Lung (tissue), 12 donors: ENCODE results near the gene RAB11A. TPM values are rescaled to one million over a fixed set of nuclear protein-coding genes. Genes with fewer than 3 reads are reported as not detected.

Experiments used
- ATAC-seq: fragments of 200-7000 bp; cut with Tn5 transposase; one replicate; pipeline ENCODE4 v1.9.1; 2020; ENCODE audit warnings: moderate number of reproducible peaks; ENCODE audit not compliant: insufficient read depth, low FRiP score
- DNase-seq, 3 donors: peaks; one replicate each; pipeline ENCODE4 v3.0.0-alpha.2; 2013 to 2017
- H3K27ac ChIP-seq, 2 donors: one replicate each; pipeline ENCODE4 v1.5.1; 2013; ENCODE audit warnings: mild to moderate bottlenecking in 2 of 2, moderate library complexity in 2 of 2, control low read depth in 1 of 2, inconsistent platforms in 1 of 2, low read depth in 1 of 2, low read length in 1 of 2
- H3K27me3 ChIP-seq, 3 donors: one replicate each; pipeline ENCODE4 v1.5.1; 2013; ENCODE audit warnings: low read length in 2 of 3; ENCODE audit not compliant: control insufficient read depth in 3 of 3, insufficient read depth in 3 of 3
- H3K36me3 ChIP-seq, 4 donors: one replicate each; pipeline ENCODE4 v1.5.1; 2013; ENCODE audit warnings: low read length in 4 of 4, mild to moderate bottlenecking in 1 of 4, moderate library complexity in 1 of 4; ENCODE audit not compliant: control insufficient read depth in 4 of 4, insufficient read depth in 4 of 4
- H3K4me1 ChIP-seq, 5 donors: one replicate each; pipeline ENCODE4 v1.5.1; 2013; ENCODE audit warnings: low read length in 5 of 5, mild to moderate bottlenecking in 2 of 5, moderate library complexity in 1 of 5; ENCODE audit not compliant: control insufficient read depth in 5 of 5, insufficient read depth in 5 of 5
- H3K4me3 ChIP-seq: one replicate; pipeline ENCODE4 v1.5.1; 2013; ENCODE audit warnings: mild to moderate bottlenecking, control low read depth, moderate library complexity
- H3K9ac ChIP-seq, 2 donors: one replicate each; pipeline ENCODE4 v1.5.1; 2013; ENCODE audit warnings: low read length in 2 of 2, control low read depth in 1 of 2; ENCODE audit not compliant: insufficient read depth in 1 of 2
- H3K9me3 ChIP-seq, 4 donors: one replicate each; pipeline ENCODE4 v1.5.1; 2013; ENCODE audit warnings: low read length in 3 of 4, mild to moderate bottlenecking in 1 of 4, moderate library complexity in 1 of 4; ENCODE audit not compliant: control insufficient read depth in 4 of 4, insufficient read depth in 3 of 4
- WGBS, 2 donors: extraction: QIAGEN DNeasy Blood & Tissue Kit; methylation state at CpG; one replicate each; pipeline ENCODE4 v1.1.7; 2013; 5-methylcytosine and 5-hydroxymethylcytosine counted together
- polyA plus RNA-seq, 2 donors: library from polyadenylated mRNA; stranded (reverse); fragments of 200-250 nt; gene quantifications; one replicate each; pipeline ENCODE4 v1.2.1, GENCODE V29; 2013
- total RNA-seq, 2 donors: library from RNA; depleted of rRNA in 1 of 2; stranded (reverse); fragments of >200 nt in 1 of 2; gene quantifications; one replicate each; pipeline ENCODE4 v1.2.1, GENCODE V29; 2014 to 2021
- TF ChIP-seq, protein P1 (sequence below): IDR thresholded peaks from 2 replicates; pipeline ENCODE4 v1.5.1; 2012; ENCODE audit warnings: mild to moderate bottlenecking; ENCODE audit errors: control extremely low read depth, extremely low read depth
- donor health status: control.
- donor health status: control.
- donor health status: Bipolar disorder and iron deficiency.
- donor health status: healthy.
- donor health status: DM: yes; HTN: yes; CAD: no.

The RAB11A gene
- total and polyA plus RNA-seq, 4 donors, result 120 to 313 (median 232) TPM

DNA sequence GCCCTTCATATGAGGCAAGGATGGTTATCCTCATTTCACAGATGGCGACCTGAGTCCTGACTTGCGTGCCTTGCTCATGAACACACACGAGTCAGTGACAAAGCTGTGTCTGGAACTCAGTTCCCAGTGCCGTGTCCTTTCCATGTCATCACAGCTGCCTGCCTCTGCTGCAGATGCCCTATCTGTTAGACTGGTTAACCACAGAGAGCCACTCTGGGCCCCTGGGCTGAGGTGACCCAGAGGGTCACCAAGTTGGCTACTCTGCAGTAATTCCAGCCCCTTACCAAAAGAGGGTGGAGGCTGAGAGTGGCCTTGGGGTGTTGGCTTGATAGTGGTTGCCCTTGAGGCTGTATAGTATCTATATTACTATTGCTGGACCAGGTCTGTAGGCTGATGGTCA lies 41.0 kb downstream of the RAB11A start:
- DNase-seq, result no peak
- ATAC-seq, result no peak
- H3K9ac ChIP-seq, result no peak overlapping the region
- WGBS, 2 donors, result 96 to 100% methylated on average over 4 of the region's 4 CpGs
- H3K27me3 ChIP-seq, result no peaks in the 10 kb centered on the region
- TF ChIP-seq, protein P1, sequence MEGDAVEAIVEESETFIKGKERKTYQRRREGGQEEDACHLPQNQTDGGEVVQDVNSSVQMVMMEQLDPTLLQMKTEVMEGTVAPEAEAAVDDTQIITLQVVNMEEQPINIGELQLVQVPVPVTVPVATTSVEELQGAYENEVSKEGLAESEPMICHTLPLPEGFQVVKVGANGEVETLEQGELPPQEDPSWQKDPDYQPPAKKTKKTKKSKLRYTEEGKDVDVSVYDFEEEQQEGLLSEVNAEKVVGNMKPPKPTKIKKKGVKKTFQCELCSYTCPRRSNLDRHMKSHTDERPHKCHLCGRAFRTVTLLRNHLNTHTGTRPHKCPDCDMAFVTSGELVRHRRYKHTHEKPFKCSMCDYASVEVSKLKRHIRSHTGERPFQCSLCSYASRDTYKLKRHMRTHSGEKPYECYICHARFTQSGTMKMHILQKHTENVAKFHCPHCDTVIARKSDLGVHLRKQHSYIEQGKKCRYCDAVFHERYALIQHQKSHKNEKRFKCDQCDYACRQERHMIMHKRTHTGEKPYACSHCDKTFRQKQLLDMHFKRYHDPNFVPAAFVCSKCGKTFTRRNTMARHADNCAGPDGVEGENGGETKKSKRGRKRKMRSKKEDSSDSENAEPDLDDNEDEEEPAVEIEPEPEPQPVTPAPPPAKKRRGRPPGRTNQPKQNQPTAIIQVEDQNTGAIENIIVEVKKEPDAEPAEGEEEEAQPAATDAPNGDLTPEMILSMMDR, result no peak
- H3K36me3 ChIP-seq, result peaks cover 2 to 27% (median 4%) of the 10 kb centered on the region in 4 donors
- no peak overlapping the region for H3K4me3 ChIP-seq
- H3K27ac ChIP-seq, result no peak overlapping the region
- H3K9me3 ChIP-seq, result peaks cover 0 to 1% (median 0%) of the 10 kb centered on the region in 4 donors
- H3K4me1 ChIP-seq, result no peaks in the 10 kb centered on the region

DNA sequence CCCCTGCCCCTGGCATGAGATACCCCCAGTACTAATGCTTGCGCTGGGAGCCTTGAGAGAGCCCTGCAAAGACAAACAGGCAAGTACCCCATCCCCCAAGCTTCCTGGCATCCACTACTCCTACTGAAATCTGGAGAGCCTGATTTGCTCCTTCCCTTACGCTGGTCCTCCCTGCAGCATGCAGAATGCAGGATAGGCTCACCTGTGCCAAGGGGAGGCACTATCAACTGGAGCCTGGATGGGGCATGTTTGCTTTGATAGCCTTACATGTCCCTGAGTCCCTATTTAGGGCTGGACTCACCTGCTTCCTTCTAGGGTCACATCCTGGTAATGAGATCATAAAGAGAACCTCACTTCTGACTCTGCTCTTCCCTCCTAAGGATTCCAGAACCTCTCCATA lies 42.9 kb downstream of the RAB11A start:
- peaks cover 0 to 9% (median 0%) of the 10 kb centered on the region in 5 donors for H3K4me1 ChIP-seq
- H3K4me3 ChIP-seq, result no peak overlapping the region
- H3K27me3 ChIP-seq, result no peaks in the 10 kb centered on the region
- peaks cover 0 to 1% (median 0%) of the 10 kb centered on the region in 4 donors for H3K9me3 ChIP-seq
- ATAC-seq, result no peak
- H3K27ac ChIP-seq, result no peak overlapping the region
- H3K9ac ChIP-seq, result no peak overlapping the region
- WGBS, 2 donors, result 94 to 98% methylated on average over 2 of the region's 2 CpGs
- no peak for DNase-seq
- TF ChIP-seq, protein P1, result no peak
- H3K36me3 ChIP-seq, result peaks cover 0 to 28% (median 2%) of the 10 kb centered on the region in 4 donors

DNA sequence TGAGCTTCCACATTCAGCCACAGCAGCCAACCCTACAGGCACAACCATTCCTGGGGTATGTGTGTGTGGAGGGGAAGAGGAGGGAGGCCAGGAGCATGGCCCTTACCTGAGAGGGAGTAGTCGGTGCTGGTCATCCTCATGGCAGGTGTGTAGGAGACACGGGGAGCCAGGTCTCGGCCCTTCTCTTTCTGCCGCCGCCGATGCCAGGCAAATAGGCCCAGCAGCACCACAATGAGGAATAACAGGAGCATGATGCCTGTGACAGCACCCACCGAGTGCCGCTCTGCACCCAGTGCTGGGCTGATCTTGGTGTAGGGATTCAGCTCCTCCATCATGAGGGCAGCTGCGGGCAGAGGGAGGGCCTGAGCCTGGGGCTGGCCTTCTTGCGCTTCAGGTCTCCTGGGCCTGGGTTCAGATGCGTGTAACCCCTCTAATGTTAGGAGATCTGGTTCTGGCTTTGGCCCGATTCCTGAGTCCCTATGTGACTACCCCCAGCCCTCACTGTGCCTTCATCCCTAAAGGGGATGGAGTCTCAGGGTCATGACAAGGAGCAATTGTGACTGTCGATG lies 44.4 kb downstream of the RAB11A start:
- H3K4me3 ChIP-seq, result no peak overlapping the region
- peaks cover 0 to 10% (median 0%) of the 10 kb centered on the region in 5 donors for H3K4me1 ChIP-seq
- no peak for ATAC-seq
- WGBS, 2 donors, result 94% methylated on average over 10 to 13 of the region's 13 CpGs
- no peak for DNase-seq
- peaks cover 0 to 26% (median 0%) of the 10 kb centered on the region in 4 donors for H3K36me3 ChIP-seq
- H3K27ac ChIP-seq, result no peak overlapping the region
- no peak overlapping the region for H3K9ac ChIP-seq
- TF ChIP-seq, protein P1, result no peak
- H3K27me3 ChIP-seq, result no peaks in the 10 kb centered on the region
- H3K9me3 ChIP-seq, result peaks cover 0 to 1% (median 0%) of the 10 kb centered on the region in 4 donors

DNA sequence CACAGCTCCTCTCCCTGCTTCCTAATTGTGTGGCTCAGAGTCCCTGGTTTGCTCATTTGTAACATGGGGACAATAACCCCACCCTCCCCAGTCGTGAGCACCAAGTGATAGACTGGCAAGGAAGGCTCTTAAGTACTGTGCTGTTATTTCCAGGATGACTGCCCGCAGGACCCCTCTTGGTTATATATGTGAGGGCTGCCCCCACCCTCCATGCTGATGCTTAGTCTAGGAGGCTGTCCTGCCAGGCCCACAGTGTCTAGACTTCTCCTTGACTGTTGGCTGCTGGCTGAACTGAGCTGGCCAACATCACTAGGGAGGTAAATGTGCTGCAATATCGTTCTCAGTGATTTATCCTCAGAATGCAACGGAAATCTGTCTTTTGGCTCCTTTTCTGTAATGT lies 45.1 kb downstream of the RAB11A start:
- DNase-seq (no peak), ATAC-seq (no peak)
- no peak overlapping the region for H3K27ac ChIP-seq
- peaks cover 0 to 20% (median 0%) of the 10 kb centered on the region in 4 donors for H3K36me3 ChIP-seq
- H3K9me3 ChIP-seq, result peaks cover 0 to 1% (median 0%) of the 10 kb centered on the region in 4 donors
- H3K4me1 ChIP-seq, result peaks cover 0 to 10% (median 0%) of the 10 kb centered on the region in 5 donors
- TF ChIP-seq, protein P1, result no peak
- 74 to 87% methylated on average over 4 of the region's 4 CpGs for WGBS, 2 donors
- no peaks in the 10 kb centered on the region for H3K27me3 ChIP-seq
- no peak overlapping the region for H3K9ac ChIP-seq
- H3K4me3 ChIP-seq, result no peak overlapping the region
